CD14-positive monocyte (primary cell): ENCODE data around the gene QSER1. TPM values are rescaled to one million over a fixed set of nuclear protein-coding genes. Genes with fewer than 3 reads are reported as not detected.
"Not testable (repeated sequence)": the region's sequence is repeated elsewhere in the genome, so short reads cannot be mapped to it uniquely, and the experiment has no call there.

Experiments used
- DNase-seq, 3 donors: peaks; one replicate each; pipeline ENCODE4 v3.0.0-alpha.2; 2011 to 2022
- H2AFZ ChIP-seq: 2 replicates; pipeline ENCODE4 v1.6.0; 2012; ENCODE audit warnings: mild to moderate bottlenecking, low read depth, low read length, inconsistent platforms; ENCODE audit not compliant: insufficient read depth, poor library complexity, severe bottlenecking
- H3K27ac ChIP-seq, 2 donors: 1 replicate in 1 of 2; 2 replicates in 1 of 2; pipeline ENCODE4 v1.5.1; 2012 to 2013; ENCODE audit warnings: low read length in 2 of 2, control low read depth in 1 of 2, inconsistent platforms in 1 of 2, low read depth in 1 of 2, mild to moderate bottlenecking in 1 of 2
- H3K27me3 ChIP-seq, 2 donors: one replicate each; pipeline versions ENCODE4 v1.6.0 to v1.6.1; 2011 to 2013; ENCODE audit warnings: low read length in 2 of 2; ENCODE audit not compliant: control insufficient read depth in 2 of 2, insufficient read depth in 2 of 2
- H3K36me3 ChIP-seq, 2 donors: replicated peaks in 1 of 2; 1 replicate in 1 of 2; 2 replicates in 1 of 2; pipeline versions ENCODE4 v1.5.1 to v1.6.1; 2012 to 2013; ENCODE audit warnings: low read length in 2 of 2, control low read depth in 1 of 2, inconsistent platforms in 1 of 2, mild to moderate bottlenecking in 1 of 2; ENCODE audit not compliant: insufficient read depth in 2 of 2, control insufficient read depth in 1 of 2
- H3K4me1 ChIP-seq, 2 donors: 1 replicate in 1 of 2; 2 replicates in 1 of 2; pipeline versions ENCODE4 v1.5.1 to v1.6.1; 2012 to 2013; ENCODE audit warnings: low read length in 2 of 2, control low read depth in 1 of 2, inconsistent platforms in 1 of 2, mild to moderate bottlenecking in 1 of 2, moderate library complexity in 1 of 2; ENCODE audit not compliant: insufficient read depth in 2 of 2, control insufficient read depth in 1 of 2
- H3K4me2 ChIP-seq: replicated peaks from 2 replicates; pipeline ENCODE3; 2012; ENCODE audit warnings: low read length, moderate library complexity, mild to moderate bottlenecking; ENCODE audit not compliant: poor library complexity, severe bottlenecking; ENCODE audit errors: extremely low read depth
- H3K4me3 ChIP-seq, 3 experiments: fragments of 200-600 bp in 1 of 3; sonication (generic) in 1 of 3; replicated peaks in 1 of 3; 1 replicate in 2 of 3; 2 replicates in 1 of 3; pipeline ENCODE4 v1.5.1; 2011 to 2013; ENCODE audit warnings: low read length in 3 of 3, mild to moderate bottlenecking in 3 of 3, control low read depth in 2 of 3, low read depth in 2 of 3, inconsistent platforms in 1 of 3, moderate library complexity in 1 of 3
- H3K79me2 ChIP-seq: 2 replicates; pipeline ENCODE4 v1.6.0; 2012; ENCODE audit warnings: mild to moderate bottlenecking, control low read depth, inconsistent platforms, low read length, moderate library complexity; ENCODE audit not compliant: insufficient read depth
- H3K9ac ChIP-seq: 2 replicates; pipeline ENCODE4 v1.6.0; 2017; ENCODE audit warnings: low read length, mild to moderate bottlenecking; ENCODE audit not compliant: insufficient read depth, poor library complexity, severe bottlenecking
- H3K9me3 ChIP-seq, 2 donors: replicated peaks in 1 of 2; 1 replicate in 1 of 2; 2 replicates in 1 of 2; pipeline versions ENCODE4 v1.5.1 to v1.6.1; 2012 to 2013; ENCODE audit warnings: low read length in 2 of 2, control low read depth in 1 of 2; ENCODE audit not compliant: control insufficient read depth in 1 of 2, insufficient read depth in 1 of 2
- H4K20me1 ChIP-seq: 2 replicates; pipeline ENCODE4 v1.6.0; 2012; ENCODE audit warnings: mild to moderate bottlenecking, low read length, control low read depth, moderate library complexity; ENCODE audit not compliant: insufficient read depth
- H3K27ac Mint-ChIP-seq, 7 donors: one replicate each; pipeline ENCODE4 v1.8.0; 2020; ENCODE audit warnings: mild to moderate bottlenecking in 7 of 7, mixed read lengths in 7 of 7, moderate library complexity in 6 of 7, inconsistent platforms in 2 of 7
- H3K27me3 Mint-ChIP-seq, 3 donors: one replicate each; pipeline ENCODE4 v1.8.0; 2021 to 2022; ENCODE audit warnings: low read depth in 3 of 3, mild to moderate bottlenecking in 3 of 3, mixed read lengths in 3 of 3, moderate library complexity in 3 of 3, inconsistent platforms in 1 of 3
- H3K36me3 Mint-ChIP-seq, 2 donors: one replicate each; pipeline ENCODE4 v1.8.0; 2020; ENCODE audit warnings: mixed read lengths in 2 of 2, inconsistent platforms in 1 of 2, mild to moderate bottlenecking in 1 of 2
- H3K4me1 Mint-ChIP-seq: one replicate; pipeline ENCODE4 v1.8.0; 2020; ENCODE audit warnings: mild to moderate bottlenecking, mixed read lengths
- H3K4me3 Mint-ChIP-seq, 2 donors: one replicate each; pipeline ENCODE4 v1.8.0; 2020; ENCODE audit warnings: mild to moderate bottlenecking in 2 of 2, mixed read lengths in 2 of 2, moderate library complexity in 1 of 2
- H3K9me3 Mint-ChIP-seq, 7 donors: one replicate each; pipeline ENCODE4 v1.8.0; 2020 to 2022; ENCODE audit warnings: mixed read lengths in 7 of 7, mild to moderate bottlenecking in 6 of 7, moderate library complexity in 6 of 7, inconsistent platforms in 2 of 7
- CTCF ChIP-seq: fragments of 200-600 bp; IDR thresholded peaks from one replicate; pipeline ENCODE4 v1.8.0; 2022; ENCODE audit warnings: antibody characterized with exemption, mild to moderate bottlenecking
- WGBS: methylation state at CpG from one replicate; pipeline ENCODE4 v1.1.5; 2013; ENCODE audit warnings: missing lambda C conversion rate; ENCODE audit not compliant: insufficient coverage; 5-methylcytosine and 5-hydroxymethylcytosine counted together
- intact Hi-C, 2 donors: fragments of 100-400 bp; cut with micrococcal nuclease; formaldehyde crosslinking; loops; one replicate each; pipeline versions ENCODE4 v1.15.0 to v1.15.1; 2023
- polyA plus RNA-seq, 3 donors: library from polyadenylated mRNA; depleted of rRNA in 1 of 3; unstranded in 2 of 3; stranded (reverse) in 1 of 3; fragments of 300-500 nt in 2 of 3; fragments of >200 nt in 1 of 3; fragmentation: Illumina TruSeq in 2 of 3; gene quantifications; 1 replicate in 2 of 3; 2 replicates in 1 of 3; pipeline ENCODE4 v1.2.3, GENCODE V29; 2012 to 2021
- small RNA-seq: library from RNA; depleted of rRNA; stranded (forward); fragments of <200 nt; gene quantifications from one replicate; pipeline ENCODE3, GENCODE V24; 2012; ENCODE audit warnings: low read depth; ENCODE audit not compliant: insufficient read length

The QSER1 gene
- polyA plus RNA-seq, 3 donors, result 1.1 to 7.0 (median 2.5) TPM

GRCh38 chr11:33028537-33028914, 135.9 kb downstream of the QSER1 start:
- H3K27me3 ChIP-seq, result no peaks in the 10 kb centered on the region
- intact Hi-C loops, result no loop called here
- H3K36me3 ChIP-seq, result no peaks in the 10 kb centered on the region
- no peak for DNase-seq
- Mint-ChIP-seq H3K9me3 (no peaks in the 10 kb centered on the region), H3K27ac (no peak overlapping the region), H3K4me1 (peaks cover 2% of the 10 kb centered on the region), H3K27me3 (peaks cover 0 to 1% (median 0%) of the 10 kb centered on the region in 3 donors), H3K4me3 (no peak overlapping the region), H3K36me3 (peaks cover 6 to 7% of the 10 kb centered on the region in 2 donors)
- no peaks in the 10 kb centered on the region for H3K79me2 ChIP-seq
- no peak overlapping the region for H3K27ac ChIP-seq
- H3K4me2 ChIP-seq, result no peak overlapping the region
- H3K4me3 ChIP-seq, result no peak overlapping the region
- no peaks in the 10 kb centered on the region for H4K20me1 ChIP-seq
- WGBS, result no CpG with 5 or more reads among the region's 2 CpGs
- no peak overlapping the region for H3K9ac ChIP-seq
- no peaks in the 10 kb centered on the region for H3K4me1 ChIP-seq
- no peaks in the 10 kb centered on the region for H3K9me3 ChIP-seq
- TF ChIP-seq CTCF, result no peak
- H2AFZ ChIP-seq, result no peak overlapping the region

GRCh38 chr11:33029218-33029617, 136.6 kb downstream of the QSER1 start:
- H3K4me3 Mint-ChIP-seq, H3K27me3 ChIP-seq, H3K27ac Mint-ChIP-seq, H3K36me3 Mint-ChIP-seq, DNase-seq, H3K9ac ChIP-seq, H3K27me3 Mint-ChIP-seq, H2AFZ ChIP-seq, H3K4me3 ChIP-seq, H3K4me1 ChIP-seq, H4K20me1 ChIP-seq, H3K9me3 Mint-ChIP-seq, H3K79me2 ChIP-seq, intact Hi-C loops, H3K4me1 Mint-ChIP-seq, H3K9me3 ChIP-seq, H3K27ac ChIP-seq, H3K4me2 ChIP-seq, H3K36me3 ChIP-seq: not testable (repeated sequence)
- whole genome bisulfite sequencing, result no CpG with 5 or more reads among the region's 6 CpGs

Small RNA genes within 50 kb of the gene (small RNA-seq; reads per million reads assigned to genes)
- not detected for gene RF00019

Other genes starting within 250 kb of the QSER1 start
- under 1 TPM in 2 of 3 donors, not detected in 1; 0.03 to 0.09 TPM for gene CCDC73, start 98.1 kb upstream of the QSER1 start, polyA plus RNA-seq
- 1 to 10 TPM; 3.5 to 9.9 (median 8.7) TPM for gene PRRG4, start 62.9 kb upstream of the QSER1 start, polyA plus RNA-seq
- gene DEPDC7, start 123.1 kb downstream of the QSER1 start, polyA plus RNA-seq, result under 1 TPM; 0.33 to 0.55 (median 0.48) TPM
- 10 to 100 TPM in 1 of 3 donors, 1 to 10 TPM in 2; 5.1 to 11.2 (median 7.0) TPM for gene TCP11L1, start 146.8 kb downstream of the QSER1 start, polyA plus RNA-seq